HCT116 (cell line): ENCODE results near the gene MFSD1. TPM values are rescaled to one million over a fixed set of nuclear protein-coding genes. Genes with fewer than 3 reads are reported as not detected.

ENCODE experiments used
- ATAC-seq: fragments of 200-7000 bp; cut with Tn5 transposase; 2 replicates; pipeline ENCODE4 v1.9.1; 2020; ENCODE audit warnings: mild to moderate bottlenecking, moderate library complexity
- BruUV-seq: library from RNA; stranded (reverse); fragments of 400-500 nt; replicated peaks from 2 replicates; lab custom pipeline; 2021; lab: Mats Ljungman, UMichigan
- CTCF ChIA-PET: fragments of 300-600 bp; sonication (Branson Sonifier 250); formaldehyde crosslinking; loops from one replicate; lab custom pipeline; 2021; ENCODE audit warnings: antibody characterized with exemption; lab: Charles Lee
- POLR2A ChIA-PET: fragments of 300-600, 350-600 bp; sonication (Branson Sonifier 250); formaldehyde crosslinking; loops from one replicate; lab custom pipeline; 2021; ENCODE audit warnings: antibody characterized with exemption; lab: Charles Lee
- RAD21 ChIA-PET, 2 experiments: fragments of 300-600 bp; sonication (Branson Sonifier 250); formaldehyde crosslinking; loops; one replicate each; lab custom pipeline; 2023; ENCODE audit warnings: low total read pairs in 2 of 2; ENCODE audit not compliant: uncharacterized antibody in 2 of 2, unreplicated experiment in 2 of 2, low non-redundant PET in 1 of 2; lab: Charles Lee
- DNase-seq: peaks from one replicate; pipeline ENCODE4 v3.0.0-alpha.2; 2010; ENCODE audit warnings: low read depth, low spot score
- H2AFZ ChIP-seq: fragments of 200-600 bp; shearing (Covaris generic), sonication (generic); 2 replicates; pipeline ENCODE4 v1.6.1; 2017; ENCODE audit warnings: low read depth, mixed run types, mixed read lengths, antibody characterized with exemption, low read length; ENCODE audit not compliant: poor library complexity, severe bottlenecking
- H3K27ac ChIP-seq: 2 replicates; pipeline ENCODE4 v1.5.1; 2012; ENCODE audit warnings: low read depth, low read length
- H3K27me3 ChIP-seq: fragments of 200-600 bp; sonication (generic); 2 replicates; pipeline ENCODE4 v1.6.1; 2016; ENCODE audit warnings: mixed run types, low read length, mixed read lengths; ENCODE audit not compliant: insufficient read depth
- H3K36me3 ChIP-seq, 2 experiments: fragments of 200-500 bp in 1 of 2; fragments of 200-600 bp in 1 of 2; sonication (Bioruptor generic) in 1 of 2; sonication (generic) in 1 of 2; 2 replicates each; pipeline versions ENCODE4 v1.5.1 to v1.6.1; 2014 to 2016; ENCODE audit warnings: low read length in 2 of 2, inconsistent platforms in 1 of 2, mixed read lengths in 1 of 2, mixed run types in 1 of 2; ENCODE audit not compliant: insufficient read depth in 2 of 2, control insufficient read depth in 1 of 2
- H3K4me1 ChIP-seq, 2 experiments: fragments of 200-600 bp in 1 of 2; sonication (generic) in 1 of 2; 2 replicates each; pipeline versions ENCODE4 v1.5.1 to v1.6.1; 2012 to 2017; ENCODE audit warnings: low read length in 2 of 2, inconsistent platforms in 1 of 2, mild to moderate bottlenecking in 1 of 2, mixed read lengths in 1 of 2, mixed run types in 1 of 2, moderate library complexity in 1 of 2; ENCODE audit not compliant: insufficient read depth in 2 of 2, control insufficient read depth in 1 of 2
- H3K4me2 ChIP-seq: fragments of 200-600 bp; sonication (generic); 2 replicates; pipeline ENCODE4 v1.6.1; 2017; ENCODE audit warnings: mixed run types, low read length, mixed read lengths
- H3K4me3 ChIP-seq, 2 experiments: fragments of 200-600 bp in 1 of 2; sonication (generic) in 1 of 2; replicated peaks in 1 of 2; 2 replicates each; pipeline ENCODE4 v1.5.1; 2011 to 2016; ENCODE audit warnings: low read length in 2 of 2, control low read depth in 1 of 2, low read depth in 1 of 2, mild to moderate bottlenecking in 1 of 2, mixed read lengths in 1 of 2, mixed run types in 1 of 2
- H3K79me2 ChIP-seq: fragments of 200-600 bp; sonication (generic); 2 replicates; pipeline ENCODE4 v1.6.1; 2017; ENCODE audit warnings: mild to moderate bottlenecking, mixed run types, low read length, moderate library complexity, mixed read lengths; ENCODE audit not compliant: insufficient read depth
- H3K9ac ChIP-seq: fragments of 200-600 bp; sonication (generic); 2 replicates; pipeline ENCODE4 v1.6.1; 2016; ENCODE audit warnings: low read length, mixed read lengths
- H3K9me2 ChIP-seq: fragments of 200-600 bp; sonication (generic), shearing (Covaris generic); 2 replicates; pipeline ENCODE4 v1.6.1; 2017; ENCODE audit warnings: mixed run types, mild to moderate bottlenecking, moderate library complexity; ENCODE audit not compliant: insufficient read depth
- H3K9me3 ChIP-seq, 2 experiments: fragments of 200-500 bp in 1 of 2; fragments of 200-600 bp in 1 of 2; sonication (Bioruptor generic) in 1 of 2; sonication (generic) in 1 of 2; 2 replicates each; pipeline ENCODE4 v1.6.1; 2014 to 2017; ENCODE audit warnings: low read length in 2 of 2, mixed read lengths in 2 of 2, inconsistent platforms in 1 of 2, low read depth in 1 of 2, mild to moderate bottlenecking in 1 of 2, mixed run types in 1 of 2, moderate library complexity in 1 of 2; ENCODE audit not compliant: control insufficient read depth in 1 of 2, insufficient read depth in 1 of 2
- H4K20me1 ChIP-seq: fragments of 200-600 bp; sonication (generic), shearing (Covaris generic); 2 replicates; pipeline ENCODE4 v1.6.1; 2017; ENCODE audit warnings: mixed run types, mild to moderate bottlenecking, moderate library complexity; ENCODE audit not compliant: insufficient read depth
- CBX3 ChIP-seq: IDR thresholded peaks from 2 replicates; pipeline ENCODE4 v1.6.1; 2012; ENCODE audit warnings: low read depth
- CEBPB ChIP-seq: IDR thresholded peaks from 2 replicates; pipeline ENCODE4 v1.6.1; 2012; ENCODE audit warnings: low read depth
- EGR1 ChIP-seq: IDR thresholded peaks from 2 replicates; pipeline ENCODE4 v1.6.1; 2012; ENCODE audit warnings: low read depth
- ELF1 ChIP-seq: IDR thresholded peaks from 2 replicates; pipeline ENCODE4 v1.6.1; 2012; ENCODE audit warnings: low read depth, borderline replicate concordance
- EZH2 ChIP-seq: fragments of 200-600 bp; sonication (generic); IDR thresholded peaks from 2 replicates; pipeline ENCODE4 v1.6.1; 2017; ENCODE audit warnings: antibody characterized with exemption, mixed run types
- EZH2phosphoT487 ChIP-seq: fragments of 200-600 bp; IDR thresholded peaks from 2 replicates; pipeline ENCODE4 v1.6.1; 2018; ENCODE audit warnings: antibody characterized with exemption, borderline replicate concordance
- FOSL1 ChIP-seq: IDR thresholded peaks from 2 replicates; pipeline ENCODE4 v1.6.1; 2012; ENCODE audit warnings: low read depth
- JUND ChIP-seq: IDR thresholded peaks from 2 replicates; pipeline ENCODE4 v1.6.1; 2012
- SIN3A ChIP-seq: IDR thresholded peaks from 2 replicates; pipeline ENCODE4 v1.6.1; 2012; ENCODE audit warnings: low read depth
- SRF ChIP-seq: IDR thresholded peaks from 2 replicates; pipeline ENCODE4 v1.6.1; 2012; ENCODE audit warnings: low read depth
- TCF7L2 ChIP-seq: IDR thresholded peaks from 2 replicates; pipeline ENCODE4 v1.7.0; 2011; ENCODE audit warnings: borderline replicate concordance, inconsistent platforms; ENCODE audit not compliant: insufficient read depth, insufficient read length; ENCODE audit errors: extremely low read depth
- YY1 ChIP-seq: IDR thresholded peaks from 2 replicates; pipeline ENCODE4 v1.6.1; 2011; ENCODE audit warnings: low read length, low read depth, moderate library complexity, mild to moderate bottlenecking; ENCODE audit not compliant: insufficient replicate concordance; ENCODE audit errors: extremely low read depth
- ZFX ChIP-seq: fragments of 450-650 bp; IDR thresholded peaks from 2 replicates; pipeline ENCODE4 v1.6.1; 2017
- ZNF274 ChIP-seq: fragments of 200-500 bp; sonication (Bioruptor generic); IDR thresholded peaks from 2 replicates; pipeline ENCODE4 v1.6.1; 2014; ENCODE audit warnings: mild to moderate bottlenecking, low read depth, low read length, inconsistent platforms
- intact Hi-C: fragments of 100-400 bp; cut with micrococcal nuclease; formaldehyde crosslinking; loops from 2 replicates; pipeline ENCODE4 v1.10.0; 2022
- total RNA-seq: library from RNA; stranded (reverse); gene quantifications from one replicate; pipeline ENCODE4 v1.2.1, GENCODE V29; 2021; ENCODE audit not compliant: unreplicated experiment
- TF ChIP-seq, protein P1 (sequence below): IDR thresholded peaks from 2 replicates; pipeline ENCODE4 v1.6.1; 2012
- TF ChIP-seq, protein P2 (sequence below): IDR thresholded peaks from 2 replicates; pipeline ENCODE4 v1.6.1; 2011; ENCODE audit warnings: mild to moderate bottlenecking, low read length, moderate library complexity; ENCODE audit not compliant: insufficient replicate concordance; ENCODE audit errors: extremely low read depth
- TF ChIP-seq, protein P3 (sequence below): IDR thresholded peaks from 2 replicates; pipeline ENCODE4 v1.6.1; 2012
- TF ChIP-seq, protein P4 (sequence below): IDR thresholded peaks from 2 replicates; pipeline ENCODE4 v1.6.1; 2012; ENCODE audit warnings: low read depth

Gene MFSD1
- total RNA-seq, 1 experiment from 2014 or later = 12.8 TPM

DNA sequence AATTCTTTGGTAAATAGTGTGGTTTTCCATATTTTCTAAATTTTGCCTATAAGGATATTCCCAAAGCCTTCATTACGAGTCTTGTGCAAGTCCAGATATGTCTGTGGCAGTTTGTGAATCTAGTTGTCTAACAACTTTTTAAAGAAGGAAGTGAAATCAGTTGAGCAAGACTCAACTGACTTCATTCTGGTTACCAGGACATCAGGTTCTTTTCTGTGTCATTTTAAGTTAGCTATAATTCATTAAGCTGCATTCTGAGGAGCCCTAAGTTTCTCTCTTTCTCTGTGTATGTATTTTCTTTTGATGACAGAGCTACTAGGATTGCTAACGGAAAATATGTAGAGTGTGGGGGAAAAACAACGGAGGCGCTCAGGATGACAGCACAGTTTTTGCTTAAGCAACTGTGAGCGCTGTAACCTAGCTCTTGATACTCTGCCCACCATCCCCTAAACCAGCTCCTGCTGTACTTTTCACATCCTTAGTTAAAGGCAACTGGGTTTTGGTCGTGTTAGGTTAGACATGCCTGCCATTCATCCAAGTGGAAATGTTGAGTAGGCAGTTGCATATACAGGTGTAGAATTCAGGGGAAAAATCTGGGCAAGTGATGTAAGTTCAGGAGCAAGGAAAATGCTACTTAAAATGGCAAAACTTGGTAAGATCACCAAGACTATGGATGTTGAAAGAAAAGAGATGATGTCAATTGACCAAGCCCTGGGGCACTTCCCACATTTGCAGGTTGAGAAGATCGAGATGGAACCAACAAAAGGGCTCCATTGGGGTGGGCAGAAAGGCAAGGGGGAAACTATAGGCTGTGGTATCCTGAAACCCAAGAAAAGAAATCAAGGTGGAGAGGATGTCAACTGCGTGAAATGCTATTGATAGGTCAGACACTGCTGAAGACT, 9.2 kb downstream of the MFSD1 start:
- no peak for ATAC-seq
- H3K4me3 ChIP-seq = no peak overlapping the region
- H3K27ac ChIP-seq = no peak overlapping the region
- TF ChIP-seq EZH2phosphoT487 (no peak), JUND (no peak), EZH2 (no peak), SIN3A (no peak), ZNF274 (no peak), FOSL1 (no peak), YY1 (no peak), SRF (no peak), CBX3 (no peak), ZFX (no peak), ELF1 (no peak), EGR1 (no peak), CEBPB (no peak), TCF7L2 (no peak)
- TF ChIP-seq, protein P1, sequence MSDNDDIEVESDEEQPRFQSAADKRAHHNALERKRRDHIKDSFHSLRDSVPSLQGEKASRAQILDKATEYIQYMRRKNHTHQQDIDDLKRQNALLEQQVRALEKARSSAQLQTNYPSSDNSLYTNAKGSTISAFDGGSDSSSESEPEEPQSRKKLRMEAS = no peak
- TF ChIP-seq, protein P2, sequence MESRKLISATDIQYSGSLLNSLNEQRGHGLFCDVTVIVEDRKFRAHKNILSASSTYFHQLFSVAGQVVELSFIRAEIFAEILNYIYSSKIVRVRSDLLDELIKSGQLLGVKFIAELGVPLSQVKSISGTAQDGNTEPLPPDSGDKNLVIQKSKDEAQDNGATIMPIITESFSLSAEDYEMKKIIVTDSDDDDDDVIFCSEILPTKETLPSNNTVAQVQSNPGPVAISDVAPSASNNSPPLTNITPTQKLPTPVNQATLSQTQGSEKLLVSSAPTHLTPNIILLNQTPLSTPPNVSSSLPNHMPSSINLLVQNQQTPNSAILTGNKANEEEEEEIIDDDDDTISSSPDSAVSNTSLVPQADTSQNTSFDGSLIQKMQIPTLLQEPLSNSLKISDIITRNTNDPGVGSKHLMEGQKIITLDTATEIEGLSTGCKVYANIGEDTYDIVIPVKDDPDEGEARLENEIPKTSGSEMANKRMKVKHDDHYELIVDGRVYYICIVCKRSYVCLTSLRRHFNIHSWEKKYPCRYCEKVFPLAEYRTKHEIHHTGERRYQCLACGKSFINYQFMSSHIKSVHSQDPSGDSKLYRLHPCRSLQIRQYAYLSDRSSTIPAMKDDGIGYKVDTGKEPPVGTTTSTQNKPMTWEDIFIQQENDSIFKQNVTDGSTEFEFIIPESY = no peak
- TF ChIP-seq, protein P3, sequence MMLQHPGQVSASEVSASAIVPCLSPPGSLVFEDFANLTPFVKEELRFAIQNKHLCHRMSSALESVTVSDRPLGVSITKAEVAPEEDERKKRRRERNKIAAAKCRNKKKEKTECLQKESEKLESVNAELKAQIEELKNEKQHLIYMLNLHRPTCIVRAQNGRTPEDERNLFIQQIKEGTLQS = no peak
- TF ChIP-seq, protein P4, sequence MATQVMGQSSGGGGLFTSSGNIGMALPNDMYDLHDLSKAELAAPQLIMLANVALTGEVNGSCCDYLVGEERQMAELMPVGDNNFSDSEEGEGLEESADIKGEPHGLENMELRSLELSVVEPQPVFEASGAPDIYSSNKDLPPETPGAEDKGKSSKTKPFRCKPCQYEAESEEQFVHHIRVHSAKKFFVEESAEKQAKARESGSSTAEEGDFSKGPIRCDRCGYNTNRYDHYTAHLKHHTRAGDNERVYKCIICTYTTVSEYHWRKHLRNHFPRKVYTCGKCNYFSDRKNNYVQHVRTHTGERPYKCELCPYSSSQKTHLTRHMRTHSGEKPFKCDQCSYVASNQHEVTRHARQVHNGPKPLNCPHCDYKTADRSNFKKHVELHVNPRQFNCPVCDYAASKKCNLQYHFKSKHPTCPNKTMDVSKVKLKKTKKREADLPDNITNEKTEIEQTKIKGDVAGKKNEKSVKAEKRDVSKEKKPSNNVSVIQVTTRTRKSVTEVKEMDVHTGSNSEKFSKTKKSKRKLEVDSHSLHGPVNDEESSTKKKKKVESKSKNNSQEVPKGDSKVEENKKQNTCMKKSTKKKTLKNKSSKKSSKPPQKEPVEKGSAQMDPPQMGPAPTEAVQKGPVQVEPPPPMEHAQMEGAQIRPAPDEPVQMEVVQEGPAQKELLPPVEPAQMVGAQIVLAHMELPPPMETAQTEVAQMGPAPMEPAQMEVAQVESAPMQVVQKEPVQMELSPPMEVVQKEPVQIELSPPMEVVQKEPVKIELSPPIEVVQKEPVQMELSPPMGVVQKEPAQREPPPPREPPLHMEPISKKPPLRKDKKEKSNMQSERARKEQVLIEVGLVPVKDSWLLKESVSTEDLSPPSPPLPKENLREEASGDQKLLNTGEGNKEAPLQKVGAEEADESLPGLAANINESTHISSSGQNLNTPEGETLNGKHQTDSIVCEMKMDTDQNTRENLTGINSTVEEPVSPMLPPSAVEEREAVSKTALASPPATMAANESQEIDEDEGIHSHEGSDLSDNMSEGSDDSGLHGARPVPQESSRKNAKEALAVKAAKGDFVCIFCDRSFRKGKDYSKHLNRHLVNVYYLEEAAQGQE = no peak
- TF ChIP-seq, all 23 proteins: peak for 0
- Histone ChIP-seq H3K27me3 (no peaks in the 10 kb centered on the region), H3K9ac (no peak overlapping the region), H2AFZ (no peak overlapping the region), H3K36me3 (no peaks in the 10 kb centered on the region; a peak in 1 of 4 replicates), H3K4me1 (no peaks in the 10 kb centered on the region), H3K4me2 (no peak overlapping the region), H3K79me2 (no peaks in the 10 kb centered on the region), H4K20me1 (no peaks in the 10 kb centered on the region), H3K9me3 (no peaks in the 10 kb centered on the region), H3K9me2 (no peaks in the 10 kb centered on the region)
- no TSS peak for BruUV-seq
- ChIA-PET CTCF (no interaction called here), POLR2A (no interaction called here), RAD21 (no interaction called here)
- intact Hi-C loops = no loop called here
- DNase-seq = no peak
